Measurements from ENCODE around the gene POLA2. TPM values are rescaled to one million over a fixed set of nuclear protein-coding genes. Genes with fewer than 3 reads are reported as not detected.

The POLA2 gene
- total and polyA plus RNA-seq, 9 of the 15 experiments (the other 6 are each of a cell fraction or from before 2014, with no cell fraction given) = 2.7 to 134 (median 44.4) TPM

GRCh38 chr11:65219930-65220213, 41.9 kb upstream of the POLA2 start:
- BruUV-seq (replicated peaks) = no TSS peak
- 14% methylated on average over 3 of the region's 3 CpGs for WGBS (ENCODE audit: insufficient coverage, low coverage, missing lambda C conversion rate)
- no peak for ATAC-seq
- Histone ChIP-seq H3K27ac (ENCODE audit: extremely low read depth, low read depth, low read length) (no peak overlapping the region), H3K4me3 (no peak overlapping the region), H3K4me1 (replicated peaks in 1 of 2; ENCODE audit: control insufficient read depth in 2 of 2, insufficient read depth in 2 of 2, low read length in 2 of 2) (peaks cover 13 to 26% of the 10 kb centered on the region in 2 experiments), H3K27me3 (ENCODE audit: control insufficient read depth in 2 of 2, insufficient read depth in 2 of 2, low read length in 2 of 2) (no peaks in the 10 kb centered on the region), H3K79me2 (ENCODE audit: control insufficient read depth, insufficient read depth, low read length) (no peaks in the 10 kb centered on the region), H3K36me3 (ENCODE audit: control insufficient read depth, insufficient read depth, low read length) (no peaks in the 10 kb centered on the region), H3K9ac (ENCODE audit: insufficient read depth in 1 of 2, low read depth in 2 of 2, low read length in 2 of 2) (peak overlapping the region in 1 of 2 experiments; percentile 41; a peak in 1 of 4 replicates), H3K9me3 (replicated peaks; ENCODE audit: control insufficient read depth, insufficient read depth, low read depth, low read length) (no peaks in the 10 kb centered on the region), H4K20me1 (replicated peaks; ENCODE audit: control insufficient read depth, insufficient read depth, low read length) (no peaks in the 10 kb centered on the region), H2AFZ (ENCODE audit: low read depth, low read length) (no peak overlapping the region), H3K9me1 (ENCODE audit: control insufficient read depth, insufficient read depth, low read length) (peaks cover 2% of the 10 kb centered on the region), H3K4me2 (ENCODE audit: insufficient read depth, low read length) (no peak overlapping the region)
- POLR2A ChIA-PET = interaction anchor here (0.7 to 1.4 kb wide), 7 partner anchors 10 to 42 kb away, joined by 3 to 4 read pairs (median 3); partner anchors contain the start of gene POLA2
- TF ChIP-seq, protein P1, sequence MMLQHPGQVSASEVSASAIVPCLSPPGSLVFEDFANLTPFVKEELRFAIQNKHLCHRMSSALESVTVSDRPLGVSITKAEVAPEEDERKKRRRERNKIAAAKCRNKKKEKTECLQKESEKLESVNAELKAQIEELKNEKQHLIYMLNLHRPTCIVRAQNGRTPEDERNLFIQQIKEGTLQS (IDR thresholded peaks at IDR 0.05) = peak; percentile 23; the same call in 1 of the 2 replicates
- TF ChIP-seq, protein P1 (CRISPR knock-in tag; conservative IDR thresholded peaks at IDR 0.05) = no peak
- no peak for TF ChIP-seq ZNF133 (CRISPR knock-in tag; IDR thresholded peaks at IDR 0.05)
- TF ChIP-seq LCOR (CRISPR knock-in tag; IDR thresholded peaks at IDR 0.05) = no peak
- peak; percentile 53 for TF ChIP-seq GABPA (tag; conservative IDR thresholded peaks at IDR 0.05; ENCODE audit: low read depth)
- TF ChIP-seq, protein P2, sequence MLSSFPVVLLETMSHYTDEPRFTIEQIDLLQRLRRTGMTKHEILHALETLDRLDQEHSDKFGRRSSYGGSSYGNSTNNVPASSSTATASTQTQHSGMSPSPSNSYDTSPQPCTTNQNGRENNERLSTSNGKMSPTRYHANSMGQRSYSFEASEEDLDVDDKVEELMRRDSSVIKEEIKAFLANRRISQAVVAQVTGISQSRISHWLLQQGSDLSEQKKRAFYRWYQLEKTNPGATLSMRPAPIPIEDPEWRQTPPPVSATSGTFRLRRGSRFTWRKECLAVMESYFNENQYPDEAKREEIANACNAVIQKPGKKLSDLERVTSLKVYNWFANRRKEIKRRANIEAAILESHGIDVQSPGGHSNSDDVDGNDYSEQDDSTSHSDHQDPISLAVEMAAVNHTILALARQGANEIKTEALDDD (IDR thresholded peaks at IDR 0.05) = 0 out of 2 replicates have a peak, but pooled peaks have one; percentile 41
- FAIRE-seq = peak; percentile 35
- CTCF ChIA-PET (ENCODE audit: low intra/inter-chr PET ratio) = no interaction called here
- intact Hi-C loops (cut with micrococcal nuclease) (loop anchor here (10.0 kb wide), 1 partner anchor 95 kb away; the partner anchor contains the start of gene CDC42EP2), in situ Hi-C loops (cut with MboI) (no loop called here)
- no peak for DNase-seq (ENCODE audit: extremely low read depth in 1 of 4, low spot score in 3 of 4)
